Measurements from ENCODE around the gene PTPN3. TPM values are rescaled to one million over a fixed set of nuclear protein-coding genes. Genes with fewer than 3 reads are reported as not detected.

The PTPN3 gene
- total RNA-seq, 3 donors from 2014 or later (not counting 1 experiment from before 2014, with no cell fraction given), result not detected

DNA sequence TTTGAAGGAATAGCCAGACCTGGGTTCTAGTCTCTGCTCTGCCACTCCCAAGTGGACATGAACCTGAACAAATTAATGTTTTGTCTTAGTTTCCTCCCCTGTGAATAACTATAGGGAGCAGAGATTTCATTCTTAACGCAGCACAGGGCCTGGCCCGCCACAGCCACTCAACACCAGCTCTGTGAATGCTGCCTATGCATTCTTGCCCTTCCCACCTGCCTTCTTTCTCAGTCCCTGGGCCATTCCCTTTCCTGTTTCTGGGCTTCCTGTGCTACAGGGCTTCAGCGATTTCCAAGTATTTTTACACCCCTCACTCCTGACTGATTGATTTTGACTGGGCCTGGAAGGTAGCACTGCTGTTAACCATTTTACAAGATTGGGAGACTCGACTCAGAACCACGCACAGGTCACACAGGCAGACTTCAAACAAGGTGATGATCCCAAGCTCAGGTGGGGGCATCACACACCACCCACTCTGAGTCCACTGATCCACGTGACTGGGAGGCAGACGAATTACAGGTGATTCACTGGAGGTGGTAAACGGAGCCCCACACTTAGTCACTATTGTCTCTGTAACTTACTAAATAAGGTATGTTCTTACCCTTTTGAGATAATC is 21.4 kb downstream of the PTPN3 start:
- no peak overlapping the region for H3K27ac Mint-ChIP-seq
- H3K36me3 Mint-ChIP-seq, result no peaks in the 10 kb centered on the region
- ATAC-seq (no peak), DNase-seq (no peak)
- intact Hi-C loops (cut with micrococcal nuclease), result no loop called here
- H3K27me3 Mint-ChIP-seq (ENCODE audit: low read depth in 2 of 2), result peaks cover under 1 to 14% of the 10 kb centered on the region in 2 donors
- Histone ChIP-seq H3K36me3 (ENCODE audit: control insufficient read depth, insufficient read depth, low read length) (no peaks in the 10 kb centered on the region), H3K27me3 (ENCODE audit: control insufficient read depth, insufficient read depth, low read length) (no peaks in the 10 kb centered on the region), H3K4me1 (ENCODE audit: control insufficient read depth, insufficient read depth, low read length) (no peaks in the 10 kb centered on the region), H3K9me3 (ENCODE audit: control insufficient read depth, insufficient read depth, low read length) (no peaks in the 10 kb centered on the region), H3K4me3 (ENCODE audit: low read length) (no peak overlapping the region), H3K27ac (ENCODE audit: low read length) (no peak overlapping the region)
- H3K4me1 Mint-ChIP-seq, result no peaks in the 10 kb centered on the region
- H3K9me3 Mint-ChIP-seq, result no peaks in the 10 kb centered on the region
- WGBS (ENCODE audit: insufficient coverage), result 72% methylated on average over 8 of the region's 8 CpGs
- no peak for TF ChIP-seq CTCF (IDR thresholded peaks at IDR 0.05)
- H3K4me3 Mint-ChIP-seq, result no peak overlapping the region

DNA sequence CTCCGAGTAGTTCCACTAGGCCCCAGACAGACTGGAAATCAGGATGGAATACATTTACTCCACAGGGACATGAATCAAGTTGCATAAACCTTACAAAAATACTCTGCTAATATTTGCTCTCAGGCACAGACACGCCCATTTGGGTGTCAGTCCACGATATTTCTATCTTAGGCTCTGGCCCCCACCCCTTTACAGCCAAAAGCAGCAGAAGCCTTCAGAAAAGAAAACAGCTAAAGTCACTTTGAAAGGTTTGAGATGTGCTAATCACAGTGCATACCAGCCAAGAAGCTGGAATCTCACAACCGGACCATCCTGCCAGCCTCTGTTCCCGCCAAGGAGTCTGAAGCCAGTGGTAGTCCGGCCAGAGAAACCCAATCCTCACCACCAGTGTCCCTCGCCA is 22.6 kb downstream of the PTPN3 start:
- H3K36me3 ChIP-seq (ENCODE audit: control insufficient read depth, insufficient read depth, low read length), result no peaks in the 10 kb centered on the region
- no peak overlapping the region for H3K4me3 ChIP-seq (ENCODE audit: low read length)
- H3K4me1 ChIP-seq (ENCODE audit: control insufficient read depth, insufficient read depth, low read length), result no peaks in the 10 kb centered on the region
- H3K9me3 Mint-ChIP-seq, result no peaks in the 10 kb centered on the region
- no peaks in the 10 kb centered on the region for H3K36me3 Mint-ChIP-seq
- H3K27me3 ChIP-seq (ENCODE audit: control insufficient read depth, insufficient read depth, low read length), result no peaks in the 10 kb centered on the region
- no peak overlapping the region for H3K27ac ChIP-seq (ENCODE audit: low read length)
- ATAC-seq (no peak), DNase-seq (no peak)
- intact Hi-C loops (cut with micrococcal nuclease), result no loop called here
- no peaks in the 10 kb centered on the region for H3K4me1 Mint-ChIP-seq
- 77% methylated on average over 7 of the region's 7 CpGs for WGBS (ENCODE audit: insufficient coverage)
- H3K4me3 Mint-ChIP-seq, result no peak overlapping the region
- H3K27ac Mint-ChIP-seq, result no peak overlapping the region
- no peak for TF ChIP-seq CTCF (IDR thresholded peaks at IDR 0.05)
- no peaks in the 10 kb centered on the region for H3K9me3 ChIP-seq (ENCODE audit: control insufficient read depth, insufficient read depth, low read length)
- peaks cover 7 to 17% of the 10 kb centered on the region in 2 donors for H3K27me3 Mint-ChIP-seq (ENCODE audit: low read depth in 2 of 2)

GRCh38 chr9:109474944-109475343 is 23.2 kb downstream of the PTPN3 start:
- intact Hi-C loops (cut with micrococcal nuclease), result no loop called here

More at GRCh38 chr9:109474944-109475343, 23.2 kb downstream of the PTPN3 start:
- no peaks in the 10 kb centered on the region for H3K4me1 Mint-ChIP-seq
- H3K4me3 Mint-ChIP-seq, result no peak overlapping the region
- H3K27me3 Mint-ChIP-seq (ENCODE audit: low read depth in 2 of 2), result peaks cover 10 to 17% of the 10 kb centered on the region in 2 donors
- TF ChIP-seq CTCF (IDR thresholded peaks at IDR 0.05), result no peak
- Histone ChIP-seq H3K27ac (ENCODE audit: low read length) (no peak overlapping the region), H3K36me3 (ENCODE audit: control insufficient read depth, insufficient read depth, low read length) (no peaks in the 10 kb centered on the region), H3K9me3 (ENCODE audit: control insufficient read depth, insufficient read depth, low read length) (no peaks in the 10 kb centered on the region), H3K27me3 (ENCODE audit: control insufficient read depth, insufficient read depth, low read length) (no peaks in the 10 kb centered on the region), H3K4me1 (ENCODE audit: control insufficient read depth, insufficient read depth, low read length) (no peaks in the 10 kb centered on the region), H3K4me3 (ENCODE audit: low read length) (no peak overlapping the region)
- DNase-seq (no peak), ATAC-seq (no peak)
- H3K36me3 Mint-ChIP-seq, result no peaks in the 10 kb centered on the region
- no peak overlapping the region for H3K27ac Mint-ChIP-seq
- WGBS (ENCODE audit: insufficient coverage), result no CpG with 5 or more reads among the region's 2 CpGs
- no peaks in the 10 kb centered on the region for H3K9me3 Mint-ChIP-seq

All from natural killer cell (primary cell).